NOMO-1 treated with DMSO at 0.1 percent for 48 hours (cell line): Measurements from ENCODE around the gene C4orf33.
"Not testable (repeated sequence)": the region's sequence is repeated elsewhere in the genome, so short reads cannot be mapped to it uniquely, and the experiment has no call there.

Experiments used
- DNase-seq: peaks from one replicate; lab custom pipeline; 2025; ENCODE audit not compliant: unreplicated experiment; lab: John Stamatoyannopoulos, UW

Gene C4orf33

DNA sequence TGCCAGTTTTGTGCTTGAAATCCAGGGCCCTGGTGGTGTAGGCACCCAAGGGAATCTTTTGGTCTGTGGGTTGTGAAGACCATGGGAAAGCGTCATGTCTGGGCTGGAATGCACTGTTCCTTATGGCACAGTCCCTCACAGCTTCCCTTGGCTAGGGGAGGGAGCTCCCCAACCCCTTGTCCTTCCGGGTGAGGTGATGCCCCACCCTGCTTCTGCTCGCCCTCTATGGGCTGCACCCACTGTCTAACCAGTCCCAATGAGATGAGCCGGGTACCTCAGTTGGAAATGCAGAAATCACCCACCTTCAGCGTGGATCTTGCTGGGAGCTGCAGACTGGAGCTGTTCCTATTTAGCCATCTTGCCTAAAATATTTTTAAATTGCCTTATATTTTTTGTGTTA is 30.7 kb downstream of the C4orf33 start:
- DNase-seq, result not testable (repeated sequence)

DNA sequence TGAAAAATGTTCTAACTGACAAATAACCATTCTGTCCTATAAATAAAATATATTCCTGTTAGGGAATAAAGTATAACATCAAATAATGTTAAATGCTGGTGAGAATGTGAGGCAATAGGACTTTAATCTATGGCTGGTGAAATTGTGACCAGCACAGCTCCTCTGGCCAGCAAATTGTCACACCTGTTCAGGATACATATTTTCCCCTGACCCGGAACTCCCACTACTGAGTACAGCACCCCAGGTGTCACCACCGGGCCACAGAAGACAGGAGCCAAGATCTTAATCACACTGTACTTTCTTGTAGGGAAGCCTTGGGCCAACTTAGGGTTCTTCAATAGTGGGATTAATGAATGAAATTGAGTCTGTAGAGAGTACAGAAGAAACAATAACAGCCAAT is 33.2 kb downstream of the C4orf33 start:
- no peak for DNase-seq

DNA sequence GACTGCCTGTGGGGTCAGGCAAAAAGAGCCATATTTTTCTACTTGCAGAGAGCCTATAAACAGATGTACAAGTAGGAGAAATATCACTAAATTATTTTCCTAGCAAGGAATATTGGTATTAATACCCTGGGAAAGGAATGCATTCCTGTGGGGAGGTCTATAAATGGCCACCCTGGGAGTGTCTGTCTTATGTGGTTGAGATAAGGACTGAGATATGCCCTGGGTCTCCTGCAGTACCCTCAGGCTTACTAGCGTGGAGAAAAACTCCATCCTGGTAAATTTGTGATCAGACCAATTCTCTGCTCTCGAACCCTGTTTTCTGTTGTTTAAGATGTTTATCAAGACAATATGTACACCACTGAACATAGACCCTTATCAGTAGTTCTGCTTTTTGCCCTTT is 35.4 kb downstream of the C4orf33 start:
- no peak for DNase-seq

DNA sequence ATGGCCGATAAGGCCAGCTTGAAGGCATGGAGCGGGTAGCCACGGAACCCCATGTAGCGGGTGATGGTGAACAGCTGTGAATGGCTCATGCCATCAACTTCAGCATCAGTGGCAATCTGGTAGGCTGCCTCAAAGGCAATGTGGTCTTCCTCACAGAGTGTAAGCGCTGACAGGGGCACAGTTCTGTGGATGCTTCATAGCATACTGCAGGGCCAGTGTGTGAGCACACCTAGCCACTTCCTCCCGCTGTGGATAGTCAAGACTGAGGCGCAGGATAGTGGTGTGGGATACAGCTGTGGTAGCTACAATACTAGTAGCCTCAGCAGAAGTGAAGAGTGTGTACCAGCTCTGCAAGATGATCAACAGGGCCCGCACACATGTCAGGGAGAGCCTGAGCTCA is 40.5 kb downstream of the C4orf33 start:
- no peak for DNase-seq

DNA sequence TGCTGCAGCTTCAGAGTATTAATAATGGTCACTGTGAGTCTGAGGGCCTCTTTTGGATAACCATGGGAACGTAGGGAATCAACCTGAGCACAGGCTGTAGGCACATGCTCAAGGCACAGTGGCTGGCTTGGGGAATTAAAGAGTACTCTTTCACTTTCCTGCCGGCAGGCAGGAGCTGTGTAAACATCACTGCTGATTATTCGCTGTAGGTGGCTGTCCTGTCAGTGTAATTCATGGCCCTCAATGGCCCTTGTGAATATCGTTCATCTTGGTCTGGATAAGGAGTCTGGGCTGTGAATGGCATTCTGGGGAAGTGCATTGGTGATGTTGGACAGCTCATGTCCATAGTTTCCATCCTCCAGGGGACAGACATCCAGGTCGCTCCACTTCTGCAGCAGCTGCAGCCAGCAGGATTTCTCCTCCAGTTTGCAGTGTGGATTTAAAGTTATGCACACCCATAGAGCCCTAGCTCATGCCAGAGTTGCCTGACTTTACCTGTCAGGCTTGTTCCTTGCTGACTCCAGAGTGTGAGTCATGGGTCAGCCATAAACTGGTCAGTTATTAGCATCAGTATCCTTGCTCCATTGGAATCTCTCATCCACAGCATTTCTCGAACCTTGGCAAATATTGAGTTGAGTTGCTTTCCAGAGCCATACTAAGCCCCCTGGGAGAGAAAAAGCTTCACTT is 43.0 kb downstream of the C4orf33 start:
- DNase-seq, result no peak

DNA sequence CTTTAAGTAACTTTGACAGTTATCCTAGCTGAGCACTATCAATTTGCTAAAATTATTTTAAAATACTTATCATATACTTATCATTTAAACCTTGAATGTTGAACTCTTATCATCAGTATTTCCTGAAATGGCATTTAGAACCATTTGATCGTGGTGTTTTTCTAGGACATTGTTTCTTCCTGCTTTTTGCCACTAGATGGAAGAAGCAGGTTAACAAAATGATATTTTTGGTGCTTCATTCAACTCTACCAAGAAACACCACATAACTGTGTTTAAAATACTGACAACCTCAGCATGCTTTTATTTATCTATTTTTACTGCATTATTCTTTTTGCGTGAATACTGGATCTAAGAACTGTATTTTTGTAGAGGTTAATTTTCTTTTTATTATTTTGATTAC is 44.6 kb downstream of the C4orf33 start:
- no peak for DNase-seq

DNA sequence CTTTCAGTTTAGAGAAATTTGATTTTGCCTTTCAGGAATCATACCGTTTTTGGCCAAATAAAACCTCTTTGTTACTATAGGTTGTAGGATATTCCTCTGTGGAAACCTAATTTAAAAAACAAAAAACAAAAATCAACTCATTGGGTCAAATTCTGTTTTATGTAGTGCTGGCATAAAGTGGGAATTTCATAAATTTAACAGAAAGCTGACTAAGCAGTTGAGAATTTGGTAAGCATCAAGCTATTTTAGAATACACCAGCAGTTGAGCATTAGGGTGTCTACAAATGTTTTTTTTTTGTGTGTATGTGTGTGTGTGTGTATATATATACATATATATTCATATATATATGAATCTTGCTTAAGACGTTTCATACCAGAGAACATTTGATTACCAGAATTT is 47.4 kb downstream of the C4orf33 start:
- DNase-seq, result no peak

DNA sequence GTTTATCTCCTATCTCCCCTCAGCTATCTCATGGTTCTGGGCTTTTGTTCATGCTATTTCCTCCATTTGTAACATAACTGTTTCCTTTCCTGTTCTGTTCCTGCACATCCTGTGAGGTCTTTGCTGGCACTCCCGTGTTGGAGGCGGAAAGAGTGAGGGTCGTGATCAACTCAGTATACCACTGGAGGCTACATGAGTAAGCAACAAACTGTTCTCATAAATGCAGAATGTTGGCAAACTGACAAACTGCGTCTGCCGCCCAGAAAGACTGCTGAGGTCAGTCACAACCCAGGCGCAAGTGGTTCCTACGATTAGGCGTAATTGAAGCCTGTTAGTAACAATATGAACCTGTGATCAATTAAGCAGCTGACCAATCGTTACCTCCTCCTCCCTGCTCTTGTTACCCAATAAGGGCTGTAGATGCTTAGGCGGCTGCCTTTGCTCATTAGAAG is 48.8 kb downstream of the C4orf33 start:
- no peak for DNase-seq

DNA sequence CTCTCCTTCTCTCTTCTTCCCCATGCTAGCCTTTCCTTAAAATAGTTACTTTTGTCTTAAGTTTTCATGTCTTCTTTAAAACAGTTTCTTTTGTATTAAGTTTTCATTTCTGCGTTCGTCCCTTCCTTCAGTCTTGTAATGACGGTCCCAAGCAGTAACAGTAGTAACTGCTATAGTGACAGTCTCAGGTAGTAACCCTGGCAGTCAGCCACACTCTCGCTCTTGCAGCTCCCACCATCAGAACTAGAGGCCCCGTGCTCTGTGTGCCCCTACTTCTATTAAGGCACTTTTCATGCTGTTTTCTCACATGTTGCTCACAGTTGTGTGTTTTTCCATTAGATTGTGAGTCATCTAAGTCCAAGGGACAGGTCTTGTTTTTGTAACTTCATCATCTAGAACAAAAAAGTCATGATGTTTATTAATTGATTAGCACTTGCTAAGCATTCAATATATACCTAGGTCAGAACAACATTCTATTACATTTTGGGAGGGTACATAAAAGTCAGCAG is 49.3 kb downstream of the C4orf33 start:
- DNase-seq, result no peak

DNA sequence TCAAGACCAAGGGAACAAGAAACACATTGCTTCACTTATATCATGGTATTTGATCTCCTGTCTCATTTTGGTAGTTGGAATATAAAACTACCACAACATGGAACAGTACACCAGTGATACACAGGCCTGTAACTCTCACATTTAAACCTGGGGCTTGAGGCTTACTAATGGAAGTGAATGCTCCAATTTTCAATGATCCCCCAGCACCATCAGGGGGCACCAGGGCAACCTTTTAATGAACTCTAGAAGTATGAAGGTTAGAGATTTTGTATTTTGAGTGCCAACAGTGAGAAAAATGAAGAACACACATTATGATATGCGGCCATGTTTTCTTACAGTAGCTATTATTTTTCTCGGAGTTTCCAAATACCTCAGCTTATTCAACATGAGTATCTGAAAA is 50.7 kb downstream of the C4orf33 start:
- DNase-seq, result no peak

DNA sequence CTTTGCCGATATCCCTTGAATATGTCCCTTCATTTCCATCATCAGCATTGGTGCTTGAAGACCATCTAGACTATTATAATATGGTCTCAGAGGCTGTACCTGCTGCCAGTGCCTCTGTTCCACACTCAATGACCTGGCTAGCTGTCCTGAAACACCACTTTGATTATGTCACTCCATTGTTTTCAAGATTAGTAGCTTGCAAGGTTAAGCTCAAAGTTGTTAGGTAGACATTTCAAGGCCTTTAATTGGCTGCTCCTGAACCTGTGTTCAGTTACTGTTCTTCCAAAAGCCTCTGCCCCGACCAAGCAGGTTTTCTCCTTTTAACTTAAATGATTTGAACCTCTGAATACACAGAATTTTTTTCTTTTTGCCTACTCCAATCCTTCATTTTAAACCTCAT is 52.9 kb downstream of the C4orf33 start:
- DNase-seq, result no peak

DNA sequence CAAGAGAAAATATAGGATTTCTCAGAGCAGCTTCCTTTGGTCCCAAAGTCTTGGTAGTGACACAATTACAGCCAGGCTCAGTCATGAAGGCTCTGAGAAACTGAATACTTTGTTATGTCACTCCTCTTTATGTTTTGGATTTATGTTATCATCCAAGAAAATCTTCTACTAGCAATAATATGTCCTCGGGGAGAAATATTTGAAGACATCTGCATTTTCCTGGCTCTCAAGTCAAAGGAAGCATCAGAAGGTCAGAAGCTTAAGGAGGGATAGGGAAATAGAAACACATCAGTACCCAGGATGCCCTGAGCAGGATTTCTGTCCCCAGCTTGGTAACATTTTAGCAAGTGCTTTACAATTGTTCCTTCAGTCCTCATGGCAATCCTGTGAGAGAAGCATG is 54.0 kb downstream of the C4orf33 start:
- DNase-seq, result no peak

DNA sequence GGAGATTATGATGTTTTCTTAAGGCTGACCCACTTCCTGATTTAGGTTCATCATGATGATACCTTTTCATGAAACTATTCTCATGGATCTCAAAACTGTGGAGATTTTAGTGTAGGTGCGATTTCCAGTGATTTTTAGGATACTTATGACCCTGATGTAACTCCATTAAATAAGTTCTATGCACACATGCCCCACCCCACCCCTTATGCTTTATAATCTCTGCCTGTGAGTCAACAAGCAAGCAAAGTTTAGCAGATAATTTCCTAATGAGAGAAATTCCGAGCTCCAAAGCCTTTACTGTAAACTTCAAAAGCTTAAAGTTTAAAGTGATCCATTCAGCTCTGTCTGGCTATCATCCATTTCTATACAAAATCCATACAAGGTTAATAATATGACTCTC is 56.4 kb downstream of the C4orf33 start:
- no peak for DNase-seq

DNA sequence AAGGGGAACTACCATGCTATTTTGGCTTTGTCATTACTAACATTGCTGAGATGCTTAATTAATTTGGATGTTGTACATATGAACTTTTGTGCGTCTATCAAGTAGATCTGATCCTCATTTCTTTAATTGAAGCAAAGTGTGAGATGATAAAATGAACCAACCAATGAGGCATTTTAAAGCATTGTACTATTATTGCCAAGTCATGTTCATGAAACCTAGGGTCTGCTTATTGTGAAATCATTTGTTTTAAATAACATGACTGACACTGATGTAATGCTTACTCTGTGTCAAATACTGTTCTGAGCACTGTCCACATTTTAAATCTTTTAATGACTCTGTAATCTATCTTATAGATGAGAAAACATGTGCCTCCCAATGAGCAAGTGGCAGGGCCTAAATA is 57.7 kb downstream of the C4orf33 start:
- no peak for DNase-seq

DNA sequence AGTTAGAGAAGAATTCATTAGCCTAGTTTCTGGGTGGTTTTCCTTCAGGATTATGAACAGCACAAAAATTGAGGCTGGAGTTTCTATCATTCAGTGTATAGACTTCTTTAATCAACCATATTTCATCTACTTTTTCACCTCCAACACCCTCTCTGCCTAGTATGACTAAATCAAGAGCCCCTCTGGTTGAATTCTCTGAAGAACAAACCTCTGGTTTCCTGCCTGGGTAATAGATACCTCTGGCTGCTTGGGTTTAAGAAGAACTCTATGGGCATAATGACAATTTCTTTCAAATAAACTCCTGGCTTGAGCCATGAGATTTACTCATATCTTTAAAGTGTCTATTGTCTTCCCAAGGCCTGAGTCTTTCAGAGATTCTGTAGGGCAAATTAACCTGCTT is 66.5 kb downstream of the C4orf33 start:
- DNase-seq, result no peak

DNA sequence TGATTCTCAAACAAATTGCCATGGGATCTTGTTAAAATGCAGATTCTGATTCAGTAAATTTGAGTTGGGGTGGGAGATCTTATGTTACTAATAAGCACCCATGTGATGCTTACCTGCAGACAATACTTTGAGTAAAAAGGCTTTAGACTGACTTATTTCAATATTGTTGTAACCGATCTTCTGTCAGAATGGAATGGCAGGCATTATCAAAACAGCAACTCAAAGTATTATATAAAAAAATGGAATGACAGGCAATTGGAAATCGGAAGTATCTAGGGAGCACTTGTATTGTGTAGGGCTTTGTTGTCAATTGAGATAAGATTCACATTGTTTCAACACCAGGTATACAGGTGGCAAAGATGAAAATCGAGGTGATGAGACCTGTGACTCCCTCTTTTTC is 67.5 kb downstream of the C4orf33 start:
- no peak for DNase-seq

DNA sequence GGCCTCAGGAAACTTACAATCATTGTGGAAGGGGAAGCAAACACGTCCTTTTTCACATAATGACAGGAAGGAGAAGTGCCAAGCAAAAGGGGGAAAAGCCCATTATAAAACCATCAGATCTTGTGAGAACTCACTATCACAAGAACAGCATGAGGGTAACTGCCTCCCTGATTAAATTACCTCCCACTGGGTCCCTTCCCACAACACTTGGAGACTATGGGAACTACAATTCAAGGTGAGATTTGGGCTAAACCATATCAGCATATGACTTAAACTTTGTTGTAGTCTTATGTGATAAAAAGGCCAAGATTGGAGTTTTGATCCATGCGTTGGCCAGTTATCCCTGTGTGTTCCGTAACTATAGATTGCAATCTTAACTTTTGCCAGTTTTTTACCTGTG is 68.3 kb downstream of the C4orf33 start:
- DNase-seq, result no peak
